Endothelial cell of umbilical vein (primary cell): Measurements from ENCODE around the gene PHF1. TPM values are rescaled to one million over a fixed set of nuclear protein-coding genes. Genes with fewer than 3 reads are reported as not detected.

ENCODE experiments used
- BruUV-seq: library from RNA; stranded (reverse); fragments of 400-500 nt; replicated peaks from 2 replicates; lab custom pipeline; 2021; lab: Mats Ljungman, UMichigan
- CTCF ChIA-PET: fragments of 300-600, 350-600 bp; sonication (Branson Sonifier 250); formaldehyde crosslinking; loops from one replicate; lab custom pipeline; 2021; ENCODE audit warnings: antibody characterized with exemption, inconsistent platforms; lab: Charles Lee
- POLR2A ChIA-PET: fragments of 300-600, 350-600 bp; sonication (Branson Sonifier 250); formaldehyde crosslinking; loops from one replicate; lab custom pipeline; 2021; ENCODE audit warnings: antibody characterized with exemption, inconsistent platforms; lab: Charles Lee
- DNase-seq: peaks from one replicate; pipeline ENCODE4 v3.0.0-alpha.2; 2011; ENCODE audit warnings: low read depth, low spot score
- FAIRE-seq: peaks from 2 replicates; lab custom pipeline; 2011; peaks lifted over from hg19 to GRCh38; lab: Jason Lieb, UNC
- H2AFZ ChIP-seq: 2 replicates; pipeline ENCODE4 v1.6.0; 2012; ENCODE audit warnings: low read depth, low read length, control low read depth, inconsistent platforms
- H3K27ac ChIP-seq: 2 replicates; pipeline ENCODE4 v1.5.1; 2011; ENCODE audit warnings: low read depth, mild to moderate bottlenecking, control low read depth, low read length, moderate library complexity; ENCODE audit not compliant: insufficient read depth
- H3K27me3 ChIP-seq, 2 experiments: 2 replicates each; pipeline versions ENCODE4 v1.6.0 to v1.6.1; 2011; ENCODE audit warnings: low read length in 2 of 2, mixed read lengths in 1 of 2; ENCODE audit not compliant: control insufficient read depth in 2 of 2, insufficient read depth in 2 of 2
- H3K36me3 ChIP-seq, 2 experiments: 2 replicates in 1 of 2; 3 replicates in 1 of 2; pipeline ENCODE4 v1.5.1; 2011; ENCODE audit warnings: low read length in 2 of 2, mild to moderate bottlenecking in 1 of 2, moderate library complexity in 1 of 2; ENCODE audit not compliant: control insufficient read depth in 2 of 2, insufficient read depth in 2 of 2; ENCODE audit errors: extremely low read depth in 1 of 2
- H3K4me1 ChIP-seq: 3 replicates; pipeline ENCODE4 v1.5.1; 2011; ENCODE audit warnings: mild to moderate bottlenecking, low read length; ENCODE audit not compliant: control insufficient read depth, insufficient read depth; ENCODE audit errors: extremely low read depth
- H3K4me2 ChIP-seq: 2 replicates; pipeline ENCODE4 v1.6.1; 2011; ENCODE audit warnings: low read length, control low read depth, mixed read lengths; ENCODE audit not compliant: insufficient read depth
- H3K4me3 ChIP-seq, 3 experiments: fragments of 200-600 bp in 1 of 3; sonication (generic), shearing (Covaris generic) in 1 of 3; replicated peaks in 1 of 3; 2 replicates each; pipeline ENCODE4 v1.5.1; 2011 to 2016; ENCODE audit warnings: control low read depth in 3 of 3, low read length in 3 of 3, mild to moderate bottlenecking in 2 of 3, inconsistent platforms in 1 of 3, low read depth in 1 of 3, moderate library complexity in 1 of 3; ENCODE audit not compliant: insufficient read depth in 1 of 3
- H3K79me2 ChIP-seq: 2 replicates; pipeline ENCODE4 v1.6.0; 2012; ENCODE audit warnings: low read length, inconsistent platforms; ENCODE audit not compliant: control insufficient read depth, insufficient read depth
- H3K9ac ChIP-seq: replicated peaks from 2 replicates; pipeline ENCODE3; 2011; ENCODE audit warnings: low read length, control low read depth; ENCODE audit not compliant: insufficient read depth; ENCODE audit errors: extremely low read depth
- H3K9me1 ChIP-seq: replicated peaks from 3 replicates; pipeline ENCODE4 v1.6.0; 2011; ENCODE audit warnings: mild to moderate bottlenecking, low read length; ENCODE audit not compliant: control insufficient read depth, insufficient read depth; ENCODE audit errors: extremely low read depth
- H3K9me3 ChIP-seq: replicated peaks from 2 replicates; pipeline ENCODE4 v1.5.1; 2012; ENCODE audit warnings: low read length, inconsistent platforms; ENCODE audit not compliant: control insufficient read depth, insufficient read depth
- H4K20me1 ChIP-seq: replicated peaks from 2 replicates; pipeline ENCODE3; 2011; ENCODE audit warnings: mild to moderate bottlenecking, low read length; ENCODE audit not compliant: control insufficient read depth, insufficient read depth; ENCODE audit errors: extremely low read depth
- EZH2 ChIP-seq: IDR thresholded peaks from 2 replicates; pipeline ENCODE4 v1.6.1; 2012; ENCODE audit warnings: borderline replicate concordance, low read depth, mild to moderate bottlenecking, moderate library complexity, low read length, inconsistent platforms; ENCODE audit not compliant: severe bottlenecking
- FOS ChIP-seq: IDR thresholded peaks from 2 replicates; pipeline ENCODE4 v1.6.1; 2011; ENCODE audit warnings: mild to moderate bottlenecking, low read length, moderate library complexity, borderline replicate concordance; ENCODE audit not compliant: insufficient read depth
- GATA2 ChIP-seq: IDR thresholded peaks from 2 replicates; pipeline ENCODE4 v1.7.0; 2011; ENCODE audit warnings: low read depth, mild to moderate bottlenecking, moderate library complexity, mixed read lengths, low read length; ENCODE audit not compliant: insufficient read length, insufficient read depth
- JUN ChIP-seq: IDR thresholded peaks from 2 replicates; pipeline ENCODE4 v1.6.1; 2011; ENCODE audit warnings: borderline replicate concordance, low read depth; ENCODE audit not compliant: insufficient read length, insufficient read depth
- MYC ChIP-seq: IDR thresholded peaks from one replicate; pipeline ENCODE4 v1.6.1; 2011; ENCODE audit warnings: mild to moderate bottlenecking, low read depth, low read length
- POLR2A ChIP-seq: IDR thresholded peaks from 2 replicates; pipeline ENCODE4 v1.6.1; 2012; ENCODE audit warnings: low read depth, mild to moderate bottlenecking, control low read depth, low read length
- POLR2AphosphoS5 ChIP-seq: IDR thresholded peaks from 2 replicates; pipeline ENCODE4 v1.6.1; 2012; ENCODE audit warnings: low read depth, mild to moderate bottlenecking, control low read depth, low read length, moderate library complexity; ENCODE audit not compliant: insufficient read depth
- dilution Hi-C: fragments of 300-500 bp; cut with MboI; formaldehyde crosslinking; loops from one replicate; pipeline ENCODE4 v1.15.0; 2019; ENCODE audit warnings: low sequenced_read_pairs; ENCODE audit not compliant: extremely low pct_ligation_motif_present
- intact Hi-C: fragments of 100-400 bp; cut with micrococcal nuclease; formaldehyde crosslinking; loops from one replicate; pipeline ENCODE4 v1.10.0; 2022
- polyA plus RNA-seq, 4 experiments: library from polyadenylated mRNA; depleted of rRNA in 3 of 4; stranded (reverse) in 3 of 4; unstranded in 1 of 4; fragments of >200 nt; gene quantifications; 2 replicates each; pipeline versions ENCODE4 v1.2.1 to v1.2.3, GENCODE V29; 2011 to 2012; ENCODE audit warnings: missing spikeins in 1 of 4
- total RNA-seq: library from RNA; stranded (reverse); gene quantifications from 2 replicates; pipeline ENCODE4 v1.2.3, GENCODE V29; 2021
- TF ChIP-seq, protein P1 (sequence below), 2 donors: IDR thresholded peaks; 1 replicate in 1 of 2; 2 replicates in 1 of 2; pipeline ENCODE4 v1.5.1; 2011; ENCODE audit warnings: low read length in 2 of 2, mild to moderate bottlenecking in 2 of 2, moderate library complexity in 2 of 2, control low read depth in 1 of 2, inconsistent platforms in 1 of 2, low read depth in 1 of 2; ENCODE audit not compliant: insufficient read depth in 1 of 2; ENCODE audit errors: extremely low read depth in 1 of 2
- TF ChIP-seq, protein P2 (sequence below): IDR thresholded peaks from 2 replicates; pipeline ENCODE4 v1.6.1; 2011; ENCODE audit not compliant: insufficient read depth, insufficient read length

PHF1 gene
- total and polyA plus RNA-seq, 2 donors (not counting 3 experiments of a cell fraction or from before 2014, with no cell fraction given), result 32.5 to 53.1 TPM

DNA sequence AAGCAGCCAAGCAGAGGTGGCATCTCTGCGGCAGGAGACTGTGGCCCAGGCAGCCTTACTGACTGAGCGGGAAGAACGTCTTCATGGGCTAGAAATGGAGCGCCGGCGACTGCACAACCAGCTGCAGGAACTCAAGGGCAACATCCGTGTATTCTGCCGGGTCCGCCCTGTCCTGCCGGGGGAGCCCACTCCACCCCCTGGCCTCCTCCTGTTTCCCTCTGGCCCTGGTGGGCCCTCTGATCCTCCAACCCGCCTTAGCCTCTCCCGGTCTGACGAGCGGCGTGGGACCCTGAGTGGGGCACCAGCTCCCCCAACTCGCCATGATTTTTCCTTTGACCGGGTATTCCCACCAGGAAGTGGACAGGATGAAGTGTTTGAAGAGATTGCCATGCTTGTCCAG is 5.9 kb upstream of the PHF1 start:
- H3K9me3 ChIP-seq, result no peaks in the 10 kb centered on the region
- H3K4me3 ChIP-seq, result no peak overlapping the region
- H3K9me1 ChIP-seq, result no peaks in the 10 kb centered on the region
- no peak for TF ChIP-seq MYC
- no peak for TF ChIP-seq FOS
- no peak for TF ChIP-seq EZH2
- TF ChIP-seq, protein P1, sequence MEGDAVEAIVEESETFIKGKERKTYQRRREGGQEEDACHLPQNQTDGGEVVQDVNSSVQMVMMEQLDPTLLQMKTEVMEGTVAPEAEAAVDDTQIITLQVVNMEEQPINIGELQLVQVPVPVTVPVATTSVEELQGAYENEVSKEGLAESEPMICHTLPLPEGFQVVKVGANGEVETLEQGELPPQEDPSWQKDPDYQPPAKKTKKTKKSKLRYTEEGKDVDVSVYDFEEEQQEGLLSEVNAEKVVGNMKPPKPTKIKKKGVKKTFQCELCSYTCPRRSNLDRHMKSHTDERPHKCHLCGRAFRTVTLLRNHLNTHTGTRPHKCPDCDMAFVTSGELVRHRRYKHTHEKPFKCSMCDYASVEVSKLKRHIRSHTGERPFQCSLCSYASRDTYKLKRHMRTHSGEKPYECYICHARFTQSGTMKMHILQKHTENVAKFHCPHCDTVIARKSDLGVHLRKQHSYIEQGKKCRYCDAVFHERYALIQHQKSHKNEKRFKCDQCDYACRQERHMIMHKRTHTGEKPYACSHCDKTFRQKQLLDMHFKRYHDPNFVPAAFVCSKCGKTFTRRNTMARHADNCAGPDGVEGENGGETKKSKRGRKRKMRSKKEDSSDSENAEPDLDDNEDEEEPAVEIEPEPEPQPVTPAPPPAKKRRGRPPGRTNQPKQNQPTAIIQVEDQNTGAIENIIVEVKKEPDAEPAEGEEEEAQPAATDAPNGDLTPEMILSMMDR (IDR thresholded peaks at IDR 0.05; ENCODE audit: extremely low read depth in 1 of 2, insufficient read depth in 1 of 2, low read depth in 1 of 2, low read length in 2 of 2), result no peak
- TF ChIP-seq POLR2A, result no peak
- no peak for TF ChIP-seq POLR2AphosphoS5
- TF ChIP-seq, protein P2, sequence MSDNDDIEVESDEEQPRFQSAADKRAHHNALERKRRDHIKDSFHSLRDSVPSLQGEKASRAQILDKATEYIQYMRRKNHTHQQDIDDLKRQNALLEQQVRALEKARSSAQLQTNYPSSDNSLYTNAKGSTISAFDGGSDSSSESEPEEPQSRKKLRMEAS, result no peak
- no peak for TF ChIP-seq GATA2
- no peak for TF ChIP-seq JUN
- DNase-seq (no peak), FAIRE-seq (no peak)
- no peak overlapping the region for H3K4me2 ChIP-seq
- no TSS peak for BruUV-seq
- no peak overlapping the region for H3K27ac ChIP-seq
- H4K20me1 ChIP-seq, result no peaks in the 10 kb centered on the region
- POLR2A ChIA-PET, result no interaction called here
- H2AFZ ChIP-seq, result no peak overlapping the region
- H3K79me2 ChIP-seq, result peaks cover 6% of the 10 kb centered on the region
- intact Hi-C loops, result no loop called here
- peaks cover 3% of the 10 kb centered on the region for H3K4me1 ChIP-seq
- no peak overlapping the region for H3K9ac ChIP-seq
- no peaks in the 10 kb centered on the region for H3K27me3 ChIP-seq
- CTCF ChIA-PET, result no interaction called here
- dilution Hi-C loops, result no loop called here
- peaks cover 17 to 18% of the 10 kb centered on the region in 2 experiments for H3K36me3 ChIP-seq
